SK-N-SH (cell line): ENCODE measurements around the gene AGXT. TPM values are rescaled to one million over a fixed set of nuclear protein-coding genes. Genes with fewer than 3 reads are reported as not detected.

Experiments used
- CTCF ChIA-PET: fragments of 300-600, 350-600 bp; formaldehyde crosslinking; extraction: SDS; loops from one replicate; lab custom pipeline; 2021; lab: Yijun Ruan, JAX
- POLR2A ChIA-PET: fragments of 350-600 bp; sonication (Branson Sonifier 250); formaldehyde crosslinking; extraction: SDS; loops from one replicate; lab custom pipeline; 2020; ENCODE audit warnings: antibody characterized with exemption, inconsistent platforms; lab: Yijun Ruan, JAX
- DNase-seq: peaks from one replicate; pipeline ENCODE4 v3.0.0; 2012
- H2AFZ ChIP-seq: fragments of 200-600 bp; sonication (generic); 2 replicates; pipeline ENCODE4 v1.8.1; 2016; ENCODE audit warnings: antibody characterized with exemption, mild to moderate bottlenecking, low read depth
- H3F3A ChIP-seq: fragments of 200-600 bp; sonication (generic); replicated peaks from 2 replicates; pipeline ENCODE3; 2016; ENCODE audit warnings: antibody characterized with exemption, mild to moderate bottlenecking; ENCODE audit not compliant: insufficient read depth
- H3K27ac ChIP-seq, 2 experiments: fragments of 200-500 bp in 1 of 2; fragments of 200-600 bp in 1 of 2; sonication (Bioruptor generic) in 1 of 2; sonication (generic), shearing (Covaris generic) in 1 of 2; 2 replicates each; pipeline versions ENCODE4 v1.5.1 to v1.6.1; 2014 to 2016; ENCODE audit warnings: low read depth in 2 of 2, inconsistent platforms in 1 of 2, low read length in 1 of 2, mild to moderate bottlenecking in 1 of 2, mixed read lengths in 1 of 2
- H3K27me3 ChIP-seq: fragments of 200-600 bp; sonication (generic), shearing (Covaris generic); 2 replicates; pipeline ENCODE4 v1.6.1; 2016; ENCODE audit warnings: mixed run types; ENCODE audit not compliant: insufficient read depth
- H3K36me3 ChIP-seq, 2 experiments: fragments of 200-500 bp in 1 of 2; fragments of 200-600 bp in 1 of 2; sonication (Bioruptor generic) in 1 of 2; sonication (generic) in 1 of 2; replicated peaks in 1 of 2; 2 replicates each; pipeline versions ENCODE3 to v1.5.1; 2014 to 2016; ENCODE audit warnings: low read length in 1 of 2, mild to moderate bottlenecking in 1 of 2; ENCODE audit not compliant: insufficient read depth in 2 of 2, control insufficient read depth in 1 of 2
- H3K4me1 ChIP-seq, 2 experiments: fragments of 200-500 bp in 1 of 2; fragments of 200-600 bp in 1 of 2; sonication (Bioruptor generic) in 1 of 2; sonication (generic), shearing (Covaris generic) in 1 of 2; 2 replicates each; pipeline versions ENCODE4 v1.5.1 to v1.6.1; 2014 to 2016; ENCODE audit warnings: low read depth in 1 of 2, low read length in 1 of 2, mixed run types in 1 of 2; ENCODE audit not compliant: insufficient read depth in 2 of 2, control insufficient read depth in 1 of 2
- H3K4me2 ChIP-seq: fragments of 200-600 bp; sonication (generic), shearing (Covaris generic); 2 replicates; pipeline ENCODE4 v1.6.1; 2017; ENCODE audit warnings: mixed run types
- H3K4me3 ChIP-seq, 2 experiments: fragments of 200-500 bp in 1 of 2; fragments of 200-600 bp in 1 of 2; sonication (Bioruptor generic) in 1 of 2; sonication (generic), shearing (Covaris generic) in 1 of 2; 2 replicates each; pipeline versions ENCODE4 v1.5.1 to v1.8.1; 2014 to 2016; ENCODE audit warnings: low read depth in 2 of 2, inconsistent platforms in 1 of 2, low read length in 1 of 2, mild to moderate bottlenecking in 1 of 2, mixed read lengths in 1 of 2, moderate library complexity in 1 of 2
- H3K79me2 ChIP-seq: fragments of 200-600 bp; sonication (generic); 2 replicates; pipeline ENCODE4 v1.8.1; 2017; ENCODE audit warnings: mild to moderate bottlenecking; ENCODE audit not compliant: insufficient read depth
- H3K9ac ChIP-seq: fragments of 200-600 bp; sonication (generic); 2 replicates; pipeline ENCODE4 v1.6.1; 2017; ENCODE audit warnings: mixed run types
- H3K9me2 ChIP-seq: fragments of 200-600 bp; sonication (generic); 2 replicates; pipeline ENCODE4 v1.6.1; 2017; ENCODE audit warnings: mixed run types
- H3K9me3 ChIP-seq: fragments of 200-600 bp; sonication (generic); 2 replicates; pipeline ENCODE4 v1.6.1; 2017; ENCODE audit warnings: mixed run types, mild to moderate bottlenecking, moderate library complexity
- H4K20me1 ChIP-seq: fragments of 200-600 bp; sonication (generic); 2 replicates; pipeline ENCODE4 v1.6.1; 2017; ENCODE audit warnings: mild to moderate bottlenecking, mixed run types; ENCODE audit not compliant: insufficient read depth
- CHD2 ChIP-seq: fragments of 150-350 bp; IDR thresholded peaks from 2 replicates; pipeline ENCODE4 v1.6.1; 2018; ENCODE audit warnings: low read length; ENCODE audit not compliant: partially characterized antibody
- EP300 ChIP-seq, 2 experiments: IDR thresholded peaks; 2 replicates each; pipeline versions ENCODE4 v1.4.0 to v1.6.1; 2012; ENCODE audit warnings: borderline replicate concordance in 1 of 2, low read depth in 1 of 2, low read length in 1 of 2
- EZH2phosphoT487 ChIP-seq: fragments of 200-600 bp; sonication (generic); IDR thresholded peaks from 2 replicates; pipeline ENCODE4 v1.6.1; 2017; ENCODE audit warnings: low read depth, mixed run types, mild to moderate bottlenecking, antibody characterized with exemption, moderate library complexity, borderline replicate concordance
- FOSL2 ChIP-seq: IDR thresholded peaks from 2 replicates; pipeline ENCODE4 v1.4.0; 2012; ENCODE audit warnings: low read depth, mild to moderate bottlenecking, moderate library complexity, borderline replicate concordance
- FOXM1 ChIP-seq: IDR thresholded peaks from 2 replicates; pipeline ENCODE4 v1.4.0; 2012; ENCODE audit warnings: low read depth, mild to moderate bottlenecking
- GATA2 ChIP-seq: sonication (generic); formaldehyde crosslinking; IDR thresholded peaks from 2 replicates; pipeline ENCODE4 v1.5.0; 2020; ENCODE audit warnings: mild to moderate bottlenecking, missing genetic modification reagents
- MEF2A ChIP-seq: IDR thresholded peaks from 2 replicates; pipeline ENCODE4 v1.4.0; 2012; ENCODE audit warnings: low read depth, borderline replicate concordance
- POLR2AphosphoS5 ChIP-seq: IDR thresholded peaks from 2 replicates; pipeline ENCODE4 v1.6.1; 2012; ENCODE audit warnings: low read depth, low read length
- RAD21 ChIP-seq: IDR thresholded peaks from 2 replicates; pipeline ENCODE4 v1.6.1; 2012; ENCODE audit warnings: mild to moderate bottlenecking, low read length
- RCOR1 ChIP-seq: fragments of 150-350 bp; IDR thresholded peaks from 2 replicates; pipeline ENCODE4 v1.6.1; 2017; ENCODE audit warnings: antibody characterized with exemption, low read length
- RFX5 ChIP-seq: IDR thresholded peaks from 2 replicates; pipeline ENCODE4 v1.6.1; 2012; ENCODE audit warnings: mild to moderate bottlenecking, improper control_type of control experiment, low read length
- TEAD4 ChIP-seq: IDR thresholded peaks from 2 replicates; pipeline ENCODE4 v1.4.0; 2012; ENCODE audit warnings: mild to moderate bottlenecking, borderline replicate concordance; ENCODE audit not compliant: insufficient read depth
- WGBS: methylation state at CpG from one replicate; pipeline ENCODE4 v1.1.6; 2017; ENCODE audit warnings: low lambda C conversion rate; 5-methylcytosine and 5-hydroxymethylcytosine counted together
- polyA plus RNA-seq, 3 experiments: library from polyadenylated mRNA; depleted of rRNA; stranded (reverse); fragments of >200 nt; gene quantifications; 2 replicates each; pipeline ENCODE4 v1.2.3, GENCODE V29; 2012
- TF ChIP-seq, protein P1 (sequence below): IDR thresholded peaks from 2 replicates; pipeline ENCODE4 v1.4.0; 2012; ENCODE audit warnings: low read depth, borderline replicate concordance
- TF ChIP-seq, protein P2 (sequence below): fragments of 150-350 bp; IDR thresholded peaks from 2 replicates; pipeline ENCODE4 v1.6.1; 2016; ENCODE audit warnings: mild to moderate bottlenecking, low read depth, low read length
- TF ChIP-seq, protein P3 (sequence below): IDR thresholded peaks from 2 replicates; pipeline ENCODE4 v1.4.0; 2012; ENCODE audit warnings: low read depth
- TF ChIP-seq, protein P4 (sequence below): IDR thresholded peaks from 2 replicates; pipeline ENCODE4; 2012

AGXT gene
- polyA plus RNA-seq, 1 of the 3 experiments (the other 2 are of a cell fraction), result not detected

DNA sequence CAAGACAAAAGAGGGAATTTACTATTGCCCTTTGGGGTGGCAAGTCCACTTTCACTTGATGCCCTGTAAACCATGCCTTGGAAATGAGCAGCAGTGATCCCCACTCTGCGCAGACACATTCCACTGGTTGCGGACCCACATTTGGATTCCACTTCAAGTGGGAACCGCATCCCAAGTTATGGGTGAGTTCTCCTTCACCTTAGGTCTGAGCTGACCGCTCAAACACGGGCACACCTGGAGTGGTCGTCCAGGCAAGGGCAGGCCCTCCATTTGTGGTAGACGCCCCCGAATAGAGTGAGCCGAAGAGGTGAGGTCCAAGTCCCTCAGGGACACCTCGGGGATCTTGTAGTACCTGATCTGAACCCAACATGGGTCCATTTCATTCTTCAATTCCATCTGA is 9.8 kb upstream of the AGXT start (continued):
- TF ChIP-seq, protein P1, sequence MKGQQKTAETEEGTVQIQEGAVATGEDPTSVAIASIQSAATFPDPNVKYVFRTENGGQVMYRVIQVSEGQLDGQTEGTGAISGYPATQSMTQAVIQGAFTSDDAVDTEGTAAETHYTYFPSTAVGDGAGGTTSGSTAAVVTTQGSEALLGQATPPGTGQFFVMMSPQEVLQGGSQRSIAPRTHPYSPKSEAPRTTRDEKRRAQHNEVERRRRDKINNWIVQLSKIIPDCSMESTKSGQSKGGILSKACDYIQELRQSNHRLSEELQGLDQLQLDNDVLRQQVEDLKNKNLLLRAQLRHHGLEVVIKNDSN, result no peak
- TF ChIP-seq FOSL2, result no peak

DNA sequence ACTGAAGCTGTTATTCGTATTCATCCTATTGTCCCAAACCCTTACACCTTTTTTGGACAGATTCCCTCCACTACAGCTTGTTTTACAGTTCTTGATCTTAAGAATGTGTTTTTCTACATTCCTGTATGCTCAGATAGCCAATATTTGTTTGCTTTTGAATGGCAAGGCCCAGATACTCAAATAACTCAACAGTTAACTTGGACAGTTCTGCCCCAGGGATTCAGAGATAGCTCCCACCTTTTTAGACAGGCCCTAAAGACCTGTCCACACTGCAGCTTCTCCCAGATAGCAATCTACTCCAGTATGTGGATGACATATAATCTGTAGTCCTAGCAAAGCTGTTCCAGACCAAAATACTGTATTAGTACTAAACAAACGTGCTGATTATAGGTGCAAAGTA is 7.1 kb upstream of the AGXT start:
- H3K9me3 ChIP-seq, result no peaks in the 10 kb centered on the region
- no peaks in the 10 kb centered on the region for H4K20me1 ChIP-seq
- H3K9ac ChIP-seq, result no peak overlapping the region
- H3K4me3 ChIP-seq, result no peak overlapping the region
- no peaks in the 10 kb centered on the region for H3F3A ChIP-seq
- no peak overlapping the region for H3K27ac ChIP-seq
- no peaks in the 10 kb centered on the region for H3K9me2 ChIP-seq
- no peaks in the 10 kb centered on the region for H3K36me3 ChIP-seq
- H2AFZ ChIP-seq, result no peak overlapping the region
- TF ChIP-seq POLR2AphosphoS5, result no peak
- TF ChIP-seq RCOR1, result no peak
- no peak for TF ChIP-seq MEF2A
- TF ChIP-seq FOXM1, result no peak
- no peak for TF ChIP-seq TEAD4
- no peak for TF ChIP-seq CHD2
- TF ChIP-seq, protein P2, sequence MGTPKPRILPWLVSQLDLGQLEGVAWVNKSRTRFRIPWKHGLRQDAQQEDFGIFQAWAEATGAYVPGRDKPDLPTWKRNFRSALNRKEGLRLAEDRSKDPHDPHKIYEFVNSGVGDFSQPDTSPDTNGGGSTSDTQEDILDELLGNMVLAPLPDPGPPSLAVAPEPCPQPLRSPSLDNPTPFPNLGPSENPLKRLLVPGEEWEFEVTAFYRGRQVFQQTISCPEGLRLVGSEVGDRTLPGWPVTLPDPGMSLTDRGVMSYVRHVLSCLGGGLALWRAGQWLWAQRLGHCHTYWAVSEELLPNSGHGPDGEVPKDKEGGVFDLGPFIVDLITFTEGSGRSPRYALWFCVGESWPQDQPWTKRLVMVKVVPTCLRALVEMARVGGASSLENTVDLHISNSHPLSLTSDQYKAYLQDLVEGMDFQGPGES, result no peak
- TF ChIP-seq, protein P3, sequence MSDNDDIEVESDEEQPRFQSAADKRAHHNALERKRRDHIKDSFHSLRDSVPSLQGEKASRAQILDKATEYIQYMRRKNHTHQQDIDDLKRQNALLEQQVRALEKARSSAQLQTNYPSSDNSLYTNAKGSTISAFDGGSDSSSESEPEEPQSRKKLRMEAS, result no peak
- no peak for TF ChIP-seq EP300 (IDR thresholded peaks at IDR 0.05; ENCODE audit: borderline replicate concordance in 1 of 2, low read depth in 1 of 2, low read length in 1 of 2)
- TF ChIP-seq, protein P4, sequence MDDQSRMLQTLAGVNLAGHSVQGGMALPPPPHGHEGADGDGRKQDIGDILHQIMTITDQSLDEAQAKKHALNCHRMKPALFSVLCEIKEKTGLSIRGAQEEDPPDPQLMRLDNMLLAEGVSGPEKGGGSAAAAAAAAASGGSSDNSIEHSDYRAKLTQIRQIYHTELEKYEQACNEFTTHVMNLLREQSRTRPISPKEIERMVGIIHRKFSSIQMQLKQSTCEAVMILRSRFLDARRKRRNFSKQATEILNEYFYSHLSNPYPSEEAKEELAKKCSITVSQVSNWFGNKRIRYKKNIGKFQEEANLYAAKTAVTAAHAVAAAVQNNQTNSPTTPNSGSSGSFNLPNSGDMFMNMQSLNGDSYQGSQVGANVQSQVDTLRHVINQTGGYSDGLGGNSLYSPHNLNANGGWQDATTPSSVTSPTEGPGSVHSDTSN, result no peak
- no peak for TF ChIP-seq RAD21
- H3K79me2 ChIP-seq, result no peaks in the 10 kb centered on the region
- ChIA-PET POLR2A (interaction anchor here (0.6 kb wide), 1 partner anchor 391 kb away, joined by 3 read pairs; no protein-coding TSS in a partner anchor), CTCF (interaction anchor here (1.0 to 6.4 kb wide), 4 partner anchors 10 to 217 kb away, joined by 3 to 44 read pairs (median 6); no protein-coding TSS in a partner anchor)
- no peak overlapping the region for H3K4me2 ChIP-seq
- peaks cover 19% of the 10 kb centered on the region for H3K27me3 ChIP-seq
- H3K4me1 ChIP-seq, result no peaks in the 10 kb centered on the region
- whole genome bisulfite sequencing, result 21% methylated on average over 2 of the region's 2 CpGs
- DNase-seq, result no peak

DNA sequence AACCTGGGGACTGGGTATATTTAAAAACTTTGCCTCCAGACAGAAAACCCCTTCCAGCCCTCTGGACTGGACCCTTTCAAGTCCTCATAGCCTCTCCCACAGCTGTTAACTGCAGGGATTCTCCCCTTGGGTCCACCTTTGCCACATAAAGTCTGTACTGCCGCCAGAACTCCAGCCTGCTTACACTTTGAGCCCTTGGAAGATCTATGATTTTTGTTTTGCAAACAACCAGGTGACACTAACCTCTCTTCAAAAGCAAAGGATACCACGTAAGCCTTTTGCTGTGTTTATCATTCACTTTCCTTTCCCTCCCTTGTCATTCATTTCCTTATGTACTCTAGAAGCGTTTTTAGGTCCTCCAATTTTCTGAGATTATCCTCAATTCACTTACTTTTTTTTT is 4.1 kb upstream of the AGXT start:
- CTCF ChIA-PET, result interaction anchor here (6.4 kb wide), 1 partner anchor 13 kb away, joined by 44 read pairs; no protein-coding TSS in a partner anchor
- no peak for DNase-seq
- H3K9me3 ChIP-seq, result no peaks in the 10 kb centered on the region
- no peak overlapping the region for H3K4me3 ChIP-seq
- no peak overlapping the region for H2AFZ ChIP-seq
- H3K27ac ChIP-seq, result no peak overlapping the region
- H3K9me2 ChIP-seq, result no peaks in the 10 kb centered on the region
- H3K4me2 ChIP-seq, result no peak overlapping the region
- no peaks in the 10 kb centered on the region for H3F3A ChIP-seq
- H3K79me2 ChIP-seq, result no peaks in the 10 kb centered on the region
- H3K36me3 ChIP-seq, result no peaks in the 10 kb centered on the region
- TF ChIP-seq RFX5 (no peak), EZH2phosphoT487 (no peak), EP300 (IDR thresholded peaks at IDR 0.05; ENCODE audit: borderline replicate concordance in 1 of 2, low read depth in 1 of 2, low read length in 1 of 2) (no peak), GATA2 (CRISPR knock-in tag) (no peak)
- H3K27me3 ChIP-seq, result peaks cover 19% of the 10 kb centered on the region
- POLR2A ChIA-PET, result no interaction called here
- H3K9ac ChIP-seq, result no peak overlapping the region
- WGBS, result 31% methylated on average over 3 of the region's 3 CpGs
- no peaks in the 10 kb centered on the region for H4K20me1 ChIP-seq
- no peaks in the 10 kb centered on the region for H3K4me1 ChIP-seq
